GM21515 (cell line): Measurements from ENCODE around the gene KCNK18.

ENCODE experiments used
- ATAC-seq: cut with Tn5 transposase; IDR thresholded peaks from one replicate; pipeline ENCODE4 v1.9.1; 2021; ENCODE audit not compliant: unreplicated experiment

KCNK18 gene

GRCh38 chr10:117249493-117250093 is 52.3 kb downstream of the KCNK18 start:
- ATAC-seq: no peak

- no peak for ATAC-seq
Measured at GRCh38 chr10:117250411-117250810, 53.1 kb downstream of the KCNK18 start.

GRCh38 chr10:117253908-117254307 is 56.6 kb downstream of the KCNK18 start:
- ATAC-seq: no peak

- ATAC-seq: no peak
Measured at GRCh38 chr10:117254338-117254737, 57.0 kb downstream of the KCNK18 start.

GRCh38 chr10:117254774-117255735 is 57.8 kb downstream of the KCNK18 start:
- no peak for ATAC-seq

GRCh38 chr10:117255835-117256460 is 58.7 kb downstream of the KCNK18 start:
- ATAC-seq: no peak

GRCh38 chr10:117256910-117257309 is 59.6 kb downstream of the KCNK18 start:
- ATAC-seq: no peak

GRCh38 chr10:117257721-117258120 is 60.4 kb downstream of the KCNK18 start:
- no peak for ATAC-seq

- ATAC-seq: no peak
Measured at GRCh38 chr10:117259279-117259678, 62.0 kb downstream of the KCNK18 start.
